ENCODE results near the gene DIPK1A.
"Not testable (repeated sequence)": the region's sequence is repeated elsewhere in the genome, so short reads cannot be mapped to it uniquely, and the experiment has no call there.

DIPK1A gene

DNA sequence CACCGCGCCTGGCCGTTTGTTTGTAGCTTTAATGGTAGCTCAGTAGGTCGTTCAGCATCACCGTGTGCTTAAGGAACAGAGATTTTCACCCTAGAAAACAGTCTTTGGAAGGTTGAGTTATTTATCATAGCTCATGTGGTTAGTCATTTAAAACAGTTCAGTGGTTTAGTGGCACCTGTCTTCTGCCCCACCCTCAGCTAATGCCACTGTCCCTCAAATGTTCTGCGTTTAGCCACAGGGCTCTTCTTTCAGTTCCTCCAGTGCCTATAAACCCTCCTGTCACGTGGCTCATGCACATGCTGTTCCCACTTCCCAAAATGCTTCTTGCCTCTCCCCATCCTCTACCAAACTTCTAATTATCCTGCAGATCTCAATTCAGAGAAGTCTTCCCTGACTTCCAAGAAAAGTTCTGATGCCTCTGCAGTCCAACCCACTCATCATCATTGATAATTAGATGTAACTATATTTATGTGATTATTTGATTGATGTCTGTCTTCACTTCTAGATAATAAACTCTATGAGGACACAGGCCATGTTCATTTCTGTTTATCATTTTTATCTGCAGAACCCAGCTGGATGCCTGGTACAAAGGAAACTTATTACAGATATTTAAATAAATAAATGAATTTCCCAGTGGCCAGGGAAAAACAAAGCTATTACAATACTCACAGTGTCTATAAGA, 14.4 kb upstream of the DIPK1A start:
- peak; percentile 72 for DNase-seq

DNA sequence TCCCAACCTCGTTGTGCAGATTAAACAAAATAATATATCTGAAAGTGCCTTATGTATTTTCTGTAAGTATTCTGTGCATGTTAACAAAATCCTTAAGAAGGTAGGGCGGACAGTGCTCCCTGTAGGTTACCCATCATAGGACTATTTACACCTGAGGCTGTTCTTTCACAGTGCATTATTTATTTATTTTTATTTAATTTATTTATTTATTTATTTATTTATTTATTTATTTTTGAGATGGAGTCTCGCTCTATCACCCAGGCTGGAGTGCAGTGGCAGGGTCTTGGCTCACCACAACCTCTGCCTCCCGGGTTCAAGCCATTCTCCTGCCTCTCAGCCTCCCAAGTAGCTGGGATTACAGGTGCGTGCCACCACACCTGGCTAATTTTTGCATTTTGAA, 12.8 kb upstream of the DIPK1A start:
- DNase-seq = not testable (repeated sequence)

DNA sequence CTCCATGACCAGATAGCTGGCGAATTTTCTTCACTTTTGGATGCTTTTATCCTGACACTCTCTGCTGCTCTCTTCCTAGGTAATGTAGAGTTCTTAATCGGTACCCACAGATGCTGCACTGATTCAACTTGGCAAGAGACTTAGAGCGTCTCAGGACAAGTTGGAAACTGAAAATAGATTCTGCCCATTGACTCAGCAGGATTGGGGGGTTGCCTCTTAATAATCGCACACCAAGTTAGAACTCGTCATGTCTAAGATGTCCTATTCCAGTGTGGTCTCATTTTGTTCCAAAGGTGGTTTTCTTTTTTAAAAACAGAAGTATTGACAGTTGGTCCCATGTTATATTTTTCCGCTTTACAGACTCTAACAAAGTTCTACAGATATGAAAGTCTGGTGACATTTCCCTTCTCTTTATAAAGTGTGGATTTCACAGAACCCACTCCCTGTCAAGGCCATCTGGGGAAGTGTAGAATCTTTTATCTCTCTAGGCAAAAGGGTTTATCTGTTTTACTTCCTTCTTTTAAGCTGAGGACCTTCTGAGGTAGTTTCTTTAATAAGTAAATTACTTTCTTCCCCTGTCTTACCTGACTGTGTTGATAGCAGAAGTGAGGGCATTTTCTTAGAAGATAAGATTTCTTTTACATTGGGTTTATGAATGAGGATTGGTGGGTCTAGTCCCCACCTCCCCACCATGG, 12.1 kb upstream of the DIPK1A start:
- peak; percentile 82 for DNase-seq

DNA sequence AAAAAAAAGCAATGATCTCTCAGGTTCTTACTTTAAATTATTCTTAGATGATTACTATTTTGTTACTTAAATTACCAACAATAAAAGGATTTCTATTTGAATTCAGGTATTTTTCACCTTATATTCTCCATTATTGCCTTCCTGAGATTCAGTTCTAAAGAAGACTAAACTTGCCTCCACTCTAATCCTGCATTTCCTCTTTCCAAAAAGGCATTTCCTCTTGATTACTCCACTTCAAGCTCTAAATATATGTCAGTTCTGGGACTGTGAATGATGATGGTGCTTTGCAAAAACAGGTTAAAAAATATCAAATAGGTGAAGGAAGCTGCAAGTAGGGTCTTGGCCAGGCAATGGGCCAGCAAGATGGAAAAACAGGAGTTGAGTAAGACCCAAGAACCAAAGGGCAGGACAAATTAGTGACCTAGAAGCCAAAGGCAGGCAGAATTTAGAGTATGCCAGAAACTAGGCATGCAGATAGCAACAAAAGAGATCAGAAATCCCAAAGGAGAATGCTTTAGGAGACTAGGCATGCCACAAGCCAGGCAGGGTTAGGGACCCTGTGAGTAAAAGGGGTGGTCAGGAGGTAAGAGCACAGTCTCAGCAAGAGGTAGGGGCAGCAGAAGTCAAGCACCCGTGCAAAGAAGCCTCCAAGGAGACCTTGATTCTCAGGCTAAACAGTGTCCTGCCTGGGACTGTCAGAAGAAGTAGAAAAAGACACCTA, 11.3 kb upstream of the DIPK1A start:
- no peak for DNase-seq

DNA sequence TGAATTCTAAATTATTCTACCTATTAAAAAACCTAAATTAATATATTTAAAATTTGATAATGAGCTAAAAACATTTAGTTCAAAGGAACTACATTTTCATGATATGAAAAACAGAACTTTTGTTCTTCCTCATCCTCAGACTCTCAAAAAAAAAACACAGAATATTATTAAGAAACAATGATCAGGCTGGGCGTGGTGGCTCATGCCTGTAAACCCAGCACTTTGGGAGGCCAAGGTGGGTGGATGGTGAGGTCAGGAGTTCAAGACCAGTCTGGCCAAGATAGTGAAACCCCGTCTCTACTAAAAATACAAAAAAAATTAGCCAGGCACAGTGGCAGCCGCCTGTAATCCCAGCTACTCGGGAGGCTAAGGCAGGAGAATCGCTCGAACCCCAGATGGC, 10.7 kb upstream of the DIPK1A start:
- not testable (repeated sequence) for DNase-seq

DNA sequence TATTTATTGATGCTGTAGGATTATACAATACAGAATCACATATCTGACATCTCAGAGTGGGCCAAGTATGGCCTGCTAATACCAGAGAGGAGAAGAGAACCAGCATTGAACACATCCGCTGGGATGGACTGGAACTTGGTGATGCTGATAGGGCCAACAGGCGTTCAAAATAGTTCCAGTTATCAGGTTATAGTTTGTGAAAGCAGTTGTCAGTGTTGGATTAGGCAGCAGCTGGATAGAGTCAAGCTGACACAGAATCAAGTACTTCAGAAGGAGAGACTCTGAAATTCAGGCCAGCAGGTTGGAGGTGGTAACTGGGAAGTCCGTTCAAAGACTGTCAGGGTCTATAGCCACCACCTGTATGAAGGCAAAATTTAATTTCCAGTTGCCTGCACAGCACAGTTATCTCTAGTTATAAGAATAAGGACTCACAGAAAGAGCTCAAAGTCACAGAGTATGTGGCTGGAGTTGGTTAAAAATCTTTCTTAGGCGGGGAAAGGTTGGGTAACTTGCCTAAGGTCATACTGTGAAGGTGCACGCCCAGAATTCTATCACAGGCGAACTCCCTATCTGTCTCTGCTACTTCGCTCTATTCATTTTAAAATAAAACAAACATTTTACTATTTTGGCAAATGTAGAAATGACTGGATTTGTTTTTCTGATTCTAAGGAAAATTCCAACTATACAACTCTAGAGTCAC, 9.9 kb upstream of the DIPK1A start:
- DNase-seq = no peak

DNA sequence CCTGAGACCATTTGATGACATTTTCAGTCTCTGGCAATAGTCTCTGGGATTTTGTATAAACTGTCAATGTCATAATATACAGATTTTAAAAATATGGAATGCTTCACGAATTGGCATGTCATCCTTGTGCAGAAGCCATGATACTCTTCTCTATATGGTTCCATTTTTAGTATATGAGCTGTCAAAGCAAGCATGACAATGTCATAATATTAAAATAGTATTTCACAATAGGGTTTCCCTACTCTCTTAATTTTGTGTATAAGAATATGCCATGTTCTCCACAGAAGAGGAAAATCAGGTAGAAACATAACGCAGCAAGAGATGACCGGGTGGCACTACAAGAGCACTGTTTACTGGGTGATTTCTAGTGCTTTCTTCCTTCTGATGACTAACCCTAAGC, 8.3 kb upstream of the DIPK1A start:
- no peak for DNase-seq

DNA sequence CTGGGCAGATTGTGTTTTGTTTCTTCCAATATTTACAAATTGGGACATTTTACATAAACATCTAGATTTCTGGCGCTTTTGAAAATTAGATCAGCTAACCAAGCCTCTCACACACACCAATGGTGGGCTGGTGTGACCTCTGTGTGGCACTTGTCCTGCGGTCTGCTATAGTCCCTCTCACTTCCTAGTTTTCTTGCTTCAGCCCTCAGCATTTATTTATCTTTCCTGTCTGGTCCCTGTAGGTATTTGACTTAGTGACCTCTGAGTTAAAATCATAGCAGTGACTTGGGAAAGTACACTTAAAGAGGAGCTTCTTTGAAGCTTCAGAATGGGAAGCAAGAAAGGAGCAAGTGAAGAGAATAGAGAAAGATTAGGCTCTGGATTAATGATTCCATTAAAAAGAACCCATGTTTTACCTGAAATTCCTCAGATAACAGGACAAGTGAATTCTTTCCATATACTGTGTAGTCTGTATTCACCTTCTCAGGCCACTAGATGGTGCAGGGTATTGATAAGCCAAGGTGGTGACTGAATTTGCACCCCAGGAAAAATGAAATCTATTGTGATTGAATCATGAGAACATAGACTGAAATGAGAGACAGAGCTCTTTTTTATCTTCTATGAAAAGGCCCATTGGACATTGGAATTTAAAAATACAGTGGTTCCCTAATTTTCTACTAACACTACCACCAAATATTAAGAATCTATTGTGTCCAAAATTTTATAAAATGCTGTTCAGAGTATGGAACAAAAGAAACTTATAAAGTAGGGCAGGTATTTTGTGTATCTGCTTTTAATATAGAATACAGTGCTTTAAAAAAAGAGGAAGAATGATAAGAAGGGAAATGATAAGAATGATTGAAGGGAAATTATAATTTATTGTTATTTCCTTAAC, 7.1 kb upstream of the DIPK1A start:
- peak; percentile 51 for DNase-seq

DNA sequence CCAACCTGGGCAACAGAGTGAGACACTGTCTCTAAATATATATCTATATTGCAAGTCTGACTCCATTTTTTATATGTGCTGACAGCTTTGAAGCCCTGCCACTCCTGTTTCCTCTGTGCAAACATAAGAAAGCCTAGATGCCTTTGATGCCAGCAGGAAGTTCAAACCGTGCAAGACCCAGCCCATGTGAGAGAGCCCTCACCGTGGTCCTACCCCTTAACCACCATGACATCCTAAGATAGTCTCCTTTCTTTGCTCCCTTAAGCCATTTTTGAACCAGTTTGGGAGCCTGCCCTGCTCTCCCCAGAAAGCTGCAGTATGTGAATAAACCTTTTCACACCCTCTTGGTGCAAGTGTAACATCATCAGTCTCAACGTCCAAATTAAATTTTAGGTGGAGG, 3.7 kb upstream of the DIPK1A start:
- no peak for DNase-seq

DNA sequence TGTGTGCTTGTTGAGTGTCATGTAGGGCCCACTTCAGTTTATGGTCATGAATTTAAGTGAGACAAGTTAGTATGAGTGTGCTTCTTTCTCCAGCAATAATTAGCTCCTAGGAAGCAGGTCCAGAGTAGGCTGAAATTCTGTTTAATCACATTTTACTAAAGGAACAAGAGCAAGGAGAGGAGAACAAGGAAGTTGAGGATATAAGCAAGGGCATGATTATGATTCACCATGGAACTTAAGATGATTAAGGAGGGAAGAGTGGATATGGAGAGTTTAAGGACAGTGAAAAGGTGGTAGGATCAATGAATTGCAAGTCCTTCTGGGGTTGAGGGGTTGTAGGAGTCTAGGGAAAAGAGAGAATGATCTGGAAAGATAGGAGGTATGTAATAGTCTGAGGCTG, 3.1 kb upstream of the DIPK1A start:
- DNase-seq = no peak

DNA sequence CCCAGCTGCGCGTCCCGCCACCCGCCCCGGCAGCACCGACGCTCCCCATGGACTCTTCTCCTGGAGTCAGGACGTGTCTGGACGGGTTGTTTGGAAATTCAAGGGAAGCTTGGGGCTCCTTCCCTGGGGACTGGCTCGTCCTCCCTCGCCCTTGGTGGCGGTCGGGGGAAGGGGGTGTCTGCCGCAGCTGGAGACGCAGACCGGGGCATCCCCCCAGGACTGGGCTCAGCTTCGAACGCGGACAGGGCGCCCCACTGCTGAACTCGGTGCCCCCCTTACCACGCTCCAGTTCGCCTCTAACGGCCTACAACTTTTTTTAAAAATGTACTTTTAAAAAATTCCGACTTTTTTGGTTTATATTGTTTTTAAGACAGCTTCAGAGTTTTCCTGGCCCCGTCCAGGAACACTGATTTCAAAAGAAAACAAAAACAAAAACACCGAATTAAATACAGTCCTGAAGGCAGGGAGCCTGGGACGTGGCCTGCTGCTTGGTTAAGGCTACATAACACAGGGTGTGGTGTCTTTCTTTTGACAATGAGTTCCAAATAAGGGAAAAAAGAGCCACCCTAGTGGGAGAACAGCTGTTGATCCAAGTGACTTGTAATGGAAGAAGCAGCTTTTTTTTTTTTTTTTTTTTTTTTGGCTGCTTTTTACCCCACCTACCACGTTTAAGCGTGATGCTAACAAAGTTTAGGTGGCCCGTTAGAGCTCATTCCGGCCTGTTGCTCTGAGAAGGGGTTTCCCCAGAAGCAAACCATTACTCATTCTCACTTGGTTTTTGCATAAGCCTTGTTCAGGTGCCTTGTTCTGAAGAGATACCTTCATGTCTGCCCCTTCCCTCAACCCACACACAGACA, 862 bp upstream of the DIPK1A start:
- peak; percentile 12 for DNase-seq

DNA sequence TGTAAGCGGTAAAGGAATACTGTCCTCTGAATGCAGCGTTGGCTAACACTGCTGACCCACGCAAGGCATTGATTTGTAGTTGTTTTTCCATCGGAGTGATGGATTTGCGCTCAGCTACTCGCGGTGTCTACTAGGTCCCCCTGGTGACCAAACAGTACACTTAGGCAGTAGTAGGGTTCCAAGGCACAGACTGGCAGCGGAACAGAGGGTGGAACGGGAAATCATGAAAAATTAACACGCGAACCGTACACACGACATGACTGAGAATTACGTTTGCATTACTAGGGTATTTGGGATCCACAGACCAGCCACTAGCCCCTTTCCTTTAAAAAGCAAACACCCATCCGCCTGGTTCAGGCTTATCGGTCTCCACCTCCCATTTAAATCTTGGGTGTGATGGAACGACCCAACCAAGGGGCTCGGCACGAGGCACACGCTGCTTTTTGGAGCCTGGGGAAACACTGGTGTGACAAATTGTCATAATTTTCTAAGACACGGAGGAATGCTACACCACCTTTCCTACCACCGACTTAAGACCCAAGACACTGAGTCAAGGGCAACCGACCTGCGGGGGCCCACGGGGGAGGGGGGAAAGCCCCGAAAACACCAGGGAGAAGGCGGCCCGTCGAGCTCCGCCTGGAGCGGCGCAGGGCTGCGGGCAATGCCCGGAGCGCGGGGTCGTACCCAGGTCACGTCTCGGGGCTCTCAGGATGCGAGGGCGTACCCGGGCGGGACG, 699 bp downstream of the DIPK1A start:
- DNase-seq = peak; percentile 73

DNA sequence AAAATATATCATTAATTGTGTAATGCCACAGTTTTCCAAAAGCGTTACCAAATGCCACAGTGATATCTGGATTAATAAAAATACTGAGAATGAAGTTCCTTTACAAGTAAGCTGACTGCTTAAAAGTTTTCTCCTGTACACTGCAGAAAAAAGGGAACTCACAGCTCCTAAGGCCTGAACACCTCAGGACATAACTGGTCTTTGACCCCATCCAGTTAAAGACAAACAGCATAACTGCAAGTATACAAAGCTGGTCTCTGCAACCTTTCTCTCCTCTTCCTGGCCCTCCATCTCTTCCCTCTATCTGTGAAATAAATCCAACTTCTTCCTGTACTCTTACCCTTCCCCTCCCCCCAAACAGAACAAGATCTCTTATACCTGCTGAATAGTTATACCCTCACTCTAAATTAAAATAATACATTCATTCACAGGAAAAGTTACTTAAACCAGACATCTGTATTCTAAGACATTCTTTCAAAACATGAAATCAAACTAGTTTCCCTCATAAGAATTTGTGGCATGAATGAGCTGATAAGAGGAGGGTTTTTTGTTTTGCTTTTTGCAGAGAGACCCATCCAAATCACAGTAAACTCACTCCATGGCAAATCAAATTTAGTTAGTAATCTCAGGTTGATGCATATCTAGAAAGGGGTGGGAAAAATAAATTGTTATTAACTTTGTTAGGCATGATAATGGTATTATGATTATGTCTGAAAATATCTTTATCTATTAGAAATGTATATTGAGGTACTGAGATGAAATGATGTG, 2.9 kb downstream of the DIPK1A start:
- DNase-seq = no peak

DNA sequence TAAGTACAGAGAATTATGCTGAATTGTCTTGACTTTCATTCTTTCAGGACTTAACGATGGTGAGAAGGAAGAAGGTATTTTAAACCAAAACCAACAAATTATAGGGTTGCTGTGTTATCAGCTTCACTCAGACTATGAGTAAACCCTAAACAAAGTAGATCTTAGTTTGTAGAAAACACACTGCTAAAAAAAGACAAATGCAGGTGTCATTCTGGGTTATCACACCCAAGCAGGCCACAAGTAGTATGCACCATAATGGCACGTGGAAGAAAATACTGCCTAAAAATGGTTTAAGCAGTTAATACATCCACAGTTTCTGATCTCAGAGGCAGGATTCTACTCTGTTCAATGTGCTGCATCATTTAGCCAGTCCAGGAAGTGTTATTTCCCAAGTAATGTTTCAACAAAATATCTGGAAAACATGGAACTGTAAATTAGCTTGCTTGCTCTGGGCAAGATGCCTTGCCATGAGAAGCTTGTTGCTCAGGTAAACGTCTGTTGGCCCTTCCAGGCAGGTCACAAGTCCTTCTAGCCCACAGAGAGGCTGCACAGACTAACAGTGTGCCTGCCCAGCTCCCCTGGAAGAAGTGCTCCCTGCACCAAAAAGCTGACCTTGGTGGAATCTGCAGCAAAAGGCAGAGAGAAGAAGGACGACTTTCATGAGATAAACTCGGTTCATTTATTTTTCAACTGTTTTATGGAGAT, 4.1 kb downstream of the DIPK1A start:
- DNase-seq = peak; percentile 51

DNA sequence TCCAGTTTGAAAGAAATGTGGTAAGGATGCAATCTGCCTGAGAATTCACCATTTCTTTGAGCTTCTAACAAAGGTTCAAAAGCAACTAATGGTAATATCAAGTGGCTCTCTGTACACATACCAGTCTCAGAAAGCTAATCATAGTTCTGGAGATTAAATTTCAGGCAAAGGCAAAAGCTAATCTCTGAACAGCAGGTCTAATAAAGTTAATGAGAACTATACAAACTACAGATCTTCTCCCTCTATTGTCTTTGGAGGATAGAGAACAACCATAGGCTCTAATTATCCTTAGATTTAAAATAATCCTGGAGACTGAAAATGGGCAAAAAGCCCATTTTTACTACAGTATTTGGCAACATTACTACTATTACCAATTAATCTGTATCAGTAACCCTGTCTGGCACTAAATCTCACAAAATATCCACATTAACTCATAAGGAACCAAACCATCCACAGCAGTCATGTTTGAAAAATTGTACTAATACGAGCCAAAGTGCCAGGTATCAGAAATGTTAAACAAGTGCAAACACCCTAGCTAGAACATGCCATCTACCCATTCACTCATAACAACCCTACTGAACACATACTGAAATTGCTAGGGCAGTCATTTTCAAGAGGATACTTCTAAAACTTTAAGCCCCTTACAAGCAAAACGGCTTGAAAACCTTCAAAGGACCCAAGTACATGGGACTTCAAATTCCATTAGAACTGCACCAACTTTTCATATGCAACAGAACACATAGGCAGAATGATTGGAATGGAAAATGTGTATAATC, 4.8 kb downstream of the DIPK1A start:
- no peak for DNase-seq

DNA sequence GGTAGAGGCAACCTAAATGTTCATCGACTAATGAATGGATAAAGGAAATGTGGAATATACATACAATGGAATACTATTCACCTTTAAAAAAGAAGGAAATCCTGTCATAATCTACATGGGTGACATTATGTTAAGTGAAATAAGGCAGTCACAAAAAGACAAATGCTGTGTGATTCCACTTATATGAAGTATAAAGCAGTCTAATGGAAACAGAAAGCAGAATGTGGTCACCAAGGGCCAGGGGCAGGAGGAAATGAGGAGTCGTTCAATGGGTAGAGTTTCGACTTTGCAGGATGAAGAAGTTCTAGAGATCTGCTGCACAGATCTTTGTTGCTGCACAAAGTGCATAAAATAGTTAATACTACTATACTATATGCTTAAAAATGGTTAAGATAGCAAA, 7.8 kb downstream of the DIPK1A start:
- peak; percentile 71 for DNase-seq

DNA sequence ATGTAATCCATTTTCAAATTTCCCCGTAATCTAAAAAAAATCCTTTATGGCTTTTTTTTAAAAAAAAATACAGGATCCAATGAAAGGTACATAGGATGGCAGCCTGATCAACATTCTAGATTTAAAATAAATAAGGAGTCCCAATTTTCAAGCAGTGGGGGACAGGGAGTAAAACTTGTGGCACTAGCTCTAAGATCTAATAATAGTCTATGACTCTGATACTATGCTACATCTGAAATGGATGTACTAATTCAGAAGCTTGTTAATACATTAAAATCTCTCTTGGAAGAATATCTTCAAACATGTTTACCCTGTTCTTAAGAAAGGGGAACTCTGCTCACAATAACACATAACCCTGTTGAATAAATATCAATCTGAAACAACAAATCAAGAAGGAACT, 8.5 kb downstream of the DIPK1A start:
- DNase-seq = no peak

DNA sequence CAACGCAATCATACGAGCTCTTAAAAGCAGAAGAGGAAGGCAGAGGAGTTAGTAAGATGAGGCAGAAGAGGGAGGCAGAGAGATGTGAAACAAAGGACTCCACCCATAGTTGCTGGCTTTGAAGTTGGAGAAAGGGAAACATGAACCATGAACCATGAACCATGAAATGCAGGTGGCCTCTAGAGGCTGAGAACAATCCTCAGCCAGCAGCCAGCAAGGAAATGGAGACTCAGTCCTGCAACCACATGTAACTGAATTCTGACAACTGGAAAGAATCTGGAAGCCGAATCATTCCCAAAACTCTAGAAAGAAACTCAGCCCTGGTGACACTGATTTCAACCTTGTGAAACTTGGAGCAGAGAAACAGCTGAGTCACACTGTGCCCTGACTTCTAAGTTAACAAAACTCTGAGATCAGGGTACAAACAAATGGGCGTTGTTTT, 10.1 kb downstream of the DIPK1A start:
- DNase-seq = peak; percentile 74

Data from OCI-M1 (cell line).